GM12878 (cell line): ENCODE data around the gene ENAH. TPM values are rescaled to one million over a fixed set of nuclear protein-coding genes. Genes with fewer than 3 reads are reported as not detected.

Experiments used
- ATAC-seq: fragments of 200-7000 bp; cut with Tn5 transposase; 3 replicates; pipeline ENCODE4 v1.9.1; 2020; ENCODE audit warnings: mild to moderate bottlenecking, moderate library complexity
- BruUV-seq: library from RNA; stranded (reverse); fragments of 400-500 nt; replicated peaks from 2 replicates; lab custom pipeline; 2021; lab: Mats Ljungman, UMichigan
- CTCF ChIA-PET: fragments of 300-600 bp; sonication (Branson Sonifier 250); formaldehyde crosslinking; extraction: SDS; loops from one replicate; lab custom pipeline; 2021; ENCODE audit warnings: inconsistent platforms; lab: Yijun Ruan, JAX
- POLR2A ChIA-PET: fragments of 350-600 bp; formaldehyde crosslinking; extraction: SDS; loops from one replicate; lab custom pipeline; 2021; ENCODE audit warnings: inconsistent platforms; lab: Charles Lee
- RAD21 ChIA-PET: fragments of 300-600 bp; sonication (Branson Sonifier 250); formaldehyde crosslinking; loops from one replicate; lab custom pipeline; 2023; ENCODE audit warnings: antibody characterized with exemption; ENCODE audit not compliant: unreplicated experiment; lab: Charles Lee
- SMC1A ChIA-PET: fragments of 300-600 bp; sonication (Branson Sonifier 250); formaldehyde crosslinking; loops from one replicate; lab custom pipeline; 2023; ENCODE audit not compliant: unreplicated experiment, uncharacterized antibody; lab: Charles Lee
- DNase-seq: peaks from one replicate; pipeline ENCODE4 v3.0.0-alpha.2; 2011; ENCODE audit warnings: low read depth, low spot score
- FAIRE-seq: peaks from 3 replicates; lab custom pipeline; 2011; peaks lifted over from hg19 to GRCh38; lab: Jason Lieb, UNC
- H2AFZ ChIP-seq: 2 replicates; pipeline ENCODE4 v1.6.0; 2011; ENCODE audit warnings: low read depth, low read length, control low read depth; ENCODE audit not compliant: control insufficient read depth
- H3K27ac ChIP-seq: 2 replicates; pipeline ENCODE4 v1.5.1; 2011; ENCODE audit warnings: control low read depth; ENCODE audit not compliant: control insufficient read depth, insufficient read depth
- H3K27me3 ChIP-seq, 2 experiments: replicated peaks in 1 of 2; 2 replicates each; pipeline versions ENCODE4 v1.6.0 to v1.6.1; 2011; ENCODE audit warnings: low read length in 1 of 2; ENCODE audit not compliant: control insufficient read depth in 2 of 2, insufficient read depth in 2 of 2
- H3K36me3 ChIP-seq, 2 experiments: 2 replicates each; pipeline ENCODE4 v1.5.1; 2011; ENCODE audit warnings: low read length in 1 of 2; ENCODE audit not compliant: control insufficient read depth in 2 of 2, insufficient read depth in 2 of 2
- H3K4me1 ChIP-seq: 2 replicates; pipeline ENCODE4 v1.6.1; 2011; ENCODE audit warnings: mild to moderate bottlenecking, low read length, moderate library complexity, mixed read lengths; ENCODE audit not compliant: control insufficient read depth, insufficient read depth
- H3K4me2 ChIP-seq: 2 replicates; pipeline ENCODE4 v1.6.0; 2011; ENCODE audit warnings: control low read depth; ENCODE audit not compliant: control insufficient read depth, insufficient read depth
- H3K4me3 ChIP-seq: fragments of 200-600 bp; sonication (generic); 2 replicates; pipeline ENCODE4 v1.5.1; 2016
- H3K79me2 ChIP-seq: 2 replicates; pipeline ENCODE4 v1.6.0; 2011; ENCODE audit warnings: low read length; ENCODE audit not compliant: control insufficient read depth, insufficient read depth
- H3K9ac ChIP-seq: 2 replicates; pipeline ENCODE4 v1.8.0; 2011; ENCODE audit warnings: low read length, control low read depth, mixed read lengths; ENCODE audit not compliant: control insufficient read depth, insufficient read depth
- H3K9me3 ChIP-seq: replicated peaks from 3 replicates; pipeline ENCODE4 v1.5.1; 2011; ENCODE audit warnings: mild to moderate bottlenecking, low read length; ENCODE audit not compliant: control insufficient read depth, insufficient read depth
- H4K20me1 ChIP-seq: 2 replicates; pipeline ENCODE4 v1.6.0; 2011; ENCODE audit not compliant: control insufficient read depth, insufficient read depth
- ATF7 ChIP-seq: fragments of 450-650 bp; IDR thresholded peaks from 2 replicates; pipeline ENCODE4 v1.6.1; 2016; ENCODE audit warnings: low read depth, mild to moderate bottlenecking
- CHD2 ChIP-seq: IDR thresholded peaks from 2 replicates; pipeline ENCODE4 v1.6.1; 2011; ENCODE audit warnings: low read depth, low read length, improper control_type of control experiment, borderline replicate concordance
- CREB1 ChIP-seq: IDR thresholded peaks from 2 replicates; pipeline ENCODE4 v1.6.1; 2012; ENCODE audit warnings: low read depth, mild to moderate bottlenecking, inconsistent platforms
- ESRRA ChIP-seq: IDR thresholded peaks from 2 replicates; pipeline ENCODE4 v1.6.1; 2012; ENCODE audit warnings: mild to moderate bottlenecking, low read length, improper control_type of control experiment
- HCFC1 ChIP-seq: fragments of 150-350 bp; IDR thresholded peaks from 2 replicates; pipeline ENCODE4 v1.6.1; 2014; ENCODE audit warnings: low read length
- MYC ChIP-seq: IDR thresholded peaks from 2 replicates; pipeline ENCODE4 v1.6.1; 2011; ENCODE audit warnings: mild to moderate bottlenecking, low read length, moderate library complexity, inconsistent platforms; ENCODE audit not compliant: insufficient read depth, insufficient replicate concordance, insufficient read length, severe bottlenecking
- NBN ChIP-seq: fragments of 450-650 bp; IDR thresholded peaks from 2 replicates; pipeline ENCODE4 v1.6.1; 2016
- NFYB ChIP-seq: IDR thresholded peaks from 2 replicates; pipeline ENCODE4 v1.6.1; 2011; ENCODE audit warnings: low read depth, mild to moderate bottlenecking, low read length, improper control_type of control experiment, moderate library complexity; ENCODE audit not compliant: insufficient read depth
- NRF1 ChIP-seq: conservative IDR thresholded peaks from 2 replicates; pipeline ENCODE4 v1.6.1; 2011; ENCODE audit warnings: mild to moderate bottlenecking, low read depth, low read length, improper control_type of control experiment
- PML ChIP-seq: IDR thresholded peaks from 2 replicates; pipeline ENCODE4 v1.6.1; 2012; ENCODE audit warnings: low read length, inconsistent platforms
- POLR2AphosphoS5 ChIP-seq: IDR thresholded peaks from 2 replicates; pipeline ENCODE4 v1.6.1; 2011; ENCODE audit warnings: mild to moderate bottlenecking, low read length, inconsistent platforms
- RAD21 ChIP-seq: IDR thresholded peaks from 2 replicates; pipeline ENCODE4 v1.6.1; 2011; ENCODE audit warnings: mild to moderate bottlenecking, low read depth, low read length, moderate library complexity; ENCODE audit not compliant: insufficient read depth
- RCOR1 ChIP-seq: conservative IDR thresholded peaks from 2 replicates; pipeline ENCODE4 v1.6.1; 2012; ENCODE audit warnings: low read depth, low read length, improper control_type of control experiment
- SP1 ChIP-seq: IDR thresholded peaks from one replicate; pipeline ENCODE4 v1.6.1; 2011; ENCODE audit warnings: low read depth, low read length
- TAF1 ChIP-seq: IDR thresholded peaks from 2 replicates; pipeline ENCODE4 v1.6.1; 2011; ENCODE audit warnings: mild to moderate bottlenecking, low read depth, low read length, borderline replicate concordance
- WGBS: methylation state at CpG from one replicate; pipeline ENCODE4 v1.1.6; 2016; ENCODE audit warnings: low lambda C conversion rate; ENCODE audit not compliant: insufficient replicate concordance, insufficient coverage; ENCODE audit errors: missing lambda C conversion rate; 5-methylcytosine and 5-hydroxymethylcytosine counted together
- in situ Hi-C: fragments of 300-500 bp; cut with MboI; formaldehyde crosslinking; loops from 9 replicates; pipeline ENCODE4 v1.14.3; 2018; ENCODE audit warnings: mixed read lengths
- intact Hi-C: fragments of 100-400 bp; cut with micrococcal nuclease; formaldehyde crosslinking; loops from one replicate; pipeline ENCODE4 v1.14.2; 2022; ENCODE audit not compliant: unreplicated experiment
- polyA plus RNA-seq, 11 experiments: library from polyadenylated mRNA; depleted of rRNA in 4 of 11; unstranded in 6 of 11; stranded (reverse) in 5 of 11; fragments of >200 nt; fragmentation: Nextera tagmentation in 4 of 11; fragmentation: Illumina TruSeq in 1 of 11; extraction: Ambion mirVana in 4 of 11; extraction: Trizol in 1 of 11; gene quantifications; 1 replicate in 1 of 11; 2 replicates in 10 of 11; pipeline versions ENCODE4 v1.2.1 to v1.2.3, GENCODE V29; 2011 to 2016; ENCODE audit warnings: inconsistent platforms in 2 of 11, missing spikeins in 2 of 11, low read depth in 1 of 11
- total RNA-seq, 4 experiments: library from RNA; depleted of rRNA in 3 of 4; stranded (reverse); fragments of >200 nt in 3 of 4; fragmentation: Illumina TruSeq in 1 of 4; extraction: Trizol in 1 of 4; gene quantifications; 2 replicates each; pipeline versions ENCODE4 v1.2.1 to v1.2.3, GENCODE V29; 2013 to 2021
- TF ChIP-seq, protein P1 (sequence below): fragments of 450-650 bp; conservative IDR thresholded peaks from 2 replicates; pipeline ENCODE4 v1.6.1; 2017; ENCODE audit warnings: mild to moderate bottlenecking, moderate library complexity
- TF ChIP-seq, protein P2 (sequence below): IDR thresholded peaks from 2 replicates; pipeline ENCODE4 v1.6.1; 2011; ENCODE audit warnings: borderline replicate concordance, low read depth, mild to moderate bottlenecking, moderate library complexity, mixed read lengths, low read length; ENCODE audit not compliant: insufficient read depth; ENCODE audit errors: extremely low read length

The ENAH gene
- total and polyA plus RNA-seq, 10 of the 15 experiments (the other 5 are each of a cell fraction or from before 2014, with no cell fraction given), result under 0.01 to 0.62 (median 0.06) TPM; not detected in 5

DNA sequence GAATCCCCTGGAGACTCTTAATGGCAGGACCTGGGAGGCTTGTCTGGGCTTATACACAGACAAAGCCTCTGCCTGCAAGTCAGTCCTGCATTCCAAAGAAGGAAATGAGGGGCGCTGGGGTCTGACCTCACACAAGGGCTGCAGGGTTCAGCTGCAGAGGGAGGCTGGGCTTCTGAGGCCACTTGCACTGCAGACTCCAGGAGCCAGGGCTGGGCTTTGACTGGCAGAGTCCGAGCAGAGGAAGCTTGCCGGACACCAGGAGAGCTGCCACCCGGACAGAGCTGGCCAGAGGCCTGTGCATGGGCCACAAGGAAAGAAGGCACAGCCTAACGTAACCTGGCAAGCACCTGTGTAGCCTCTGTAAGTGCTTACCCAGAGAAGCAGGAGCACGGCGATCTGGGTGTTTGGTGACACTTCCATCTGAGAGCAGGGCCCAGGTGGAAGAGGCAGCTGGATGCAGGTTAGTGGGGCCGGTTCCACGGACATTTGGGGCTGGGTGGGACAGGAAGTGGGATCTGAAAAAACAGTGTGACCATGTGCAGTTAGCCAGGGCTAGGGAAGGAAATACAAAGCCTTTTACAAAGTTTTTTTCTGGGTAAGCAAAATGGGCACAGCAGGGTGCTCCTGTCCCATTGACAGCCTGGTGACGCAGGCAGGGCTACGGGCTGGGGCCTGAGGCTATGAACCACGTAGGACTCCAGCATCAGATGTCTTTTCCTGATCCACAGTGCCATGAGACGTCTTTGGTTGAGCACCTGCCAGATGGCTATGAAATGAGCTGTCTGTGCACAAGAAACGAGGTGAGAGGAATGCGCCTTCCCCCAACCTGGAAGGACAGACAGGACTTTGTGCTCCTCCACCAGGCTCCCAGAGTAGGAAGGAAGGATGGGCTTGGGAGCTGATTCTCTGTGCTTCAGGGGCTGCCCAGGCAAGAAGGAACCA, 187.8 kb downstream of the ENAH start (continued):
- no peak for TF ChIP-seq ATF7
- TF ChIP-seq NRF1, result no peak
- no peak for TF ChIP-seq CREB1
- no peak for TF ChIP-seq HCFC1

DNA sequence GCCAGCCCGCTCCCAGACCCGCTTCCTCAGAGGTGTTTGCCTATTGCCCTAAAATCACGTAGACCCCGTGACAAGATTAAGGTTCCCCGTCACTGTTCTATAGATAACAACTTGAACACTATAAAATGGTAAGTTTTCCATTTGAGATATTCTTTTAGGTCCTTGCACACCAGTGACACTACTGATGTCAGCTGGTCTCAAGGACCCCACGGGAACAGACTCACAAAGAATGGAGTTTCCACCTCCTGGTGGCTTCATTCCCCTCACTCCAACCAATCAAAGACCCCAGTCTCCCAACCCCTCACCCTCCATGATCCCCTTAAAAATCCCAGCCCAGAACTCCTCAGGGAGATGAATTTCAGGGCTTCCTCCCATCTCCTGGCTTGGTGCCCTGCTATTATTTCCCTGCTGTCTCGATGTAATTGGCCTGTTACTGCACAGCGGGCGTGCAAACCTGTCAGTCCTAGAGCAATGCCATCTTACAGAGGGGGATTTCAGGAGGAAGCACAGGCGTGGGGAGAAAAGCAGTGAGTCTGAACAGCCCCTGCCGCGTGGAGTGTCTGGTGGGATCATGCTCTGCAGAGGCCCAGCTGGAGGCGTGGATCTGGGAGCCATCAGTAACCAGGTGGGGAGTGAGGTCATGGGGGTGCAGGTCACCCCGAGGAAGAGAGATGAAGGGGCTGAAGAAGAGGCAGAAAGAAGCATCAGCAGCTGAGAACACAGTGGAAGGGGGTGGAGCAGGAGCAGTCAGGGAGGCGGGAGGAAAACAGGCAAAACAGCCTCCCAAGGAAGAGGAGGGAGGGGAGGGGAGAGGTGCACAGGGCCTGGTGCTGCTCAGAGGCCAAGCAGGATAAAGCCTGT, 190.0 kb downstream of the ENAH start:
- no peak overlapping the region for H3K4me2 ChIP-seq
- H3K4me3 ChIP-seq, result no peak overlapping the region
- no peaks in the 10 kb centered on the region for H3K9me3 ChIP-seq
- in situ Hi-C loops, result no loop called here
- intact Hi-C loops, result no loop called here
- CTCF ChIA-PET, result interaction anchor here (0.6 to 1.1 kb wide), 2 partner anchors 12 to 392 kb away, joined by 3 read pairs; no protein-coding TSS in a partner anchor
- H2AFZ ChIP-seq, result no peak overlapping the region
- RAD21 ChIA-PET, result no interaction called here
- peaks cover 7% of the 10 kb centered on the region; the same call in 1 of the 2 replicates for H3K4me1 ChIP-seq
- ATAC-seq, result no peak
- H3K27me3 ChIP-seq, result no peaks in the 10 kb centered on the region
- H3K79me2 ChIP-seq, result no peaks in the 10 kb centered on the region
- no peaks in the 10 kb centered on the region for H4K20me1 ChIP-seq
- H3K9ac ChIP-seq, result no peak overlapping the region
- BruUV-seq, result no TSS peak
- H3K36me3 ChIP-seq, result no peaks in the 10 kb centered on the region
- H3K27ac ChIP-seq, result no peak overlapping the region
- FAIRE-seq, result no peak
- SMC1A ChIA-PET, result no interaction called here
- DNase-seq, result no peak
- POLR2A ChIA-PET, result no interaction called here
- WGBS, result 45% methylated on average over 15 of the region's 15 CpGs
- TF ChIP-seq MYC, result no peak
- TF ChIP-seq NBN, result no peak
- TF ChIP-seq ESRRA, result no peak
- TF ChIP-seq RAD21, result no peak
- no peak for TF ChIP-seq SP1
- TF ChIP-seq, protein P1, sequence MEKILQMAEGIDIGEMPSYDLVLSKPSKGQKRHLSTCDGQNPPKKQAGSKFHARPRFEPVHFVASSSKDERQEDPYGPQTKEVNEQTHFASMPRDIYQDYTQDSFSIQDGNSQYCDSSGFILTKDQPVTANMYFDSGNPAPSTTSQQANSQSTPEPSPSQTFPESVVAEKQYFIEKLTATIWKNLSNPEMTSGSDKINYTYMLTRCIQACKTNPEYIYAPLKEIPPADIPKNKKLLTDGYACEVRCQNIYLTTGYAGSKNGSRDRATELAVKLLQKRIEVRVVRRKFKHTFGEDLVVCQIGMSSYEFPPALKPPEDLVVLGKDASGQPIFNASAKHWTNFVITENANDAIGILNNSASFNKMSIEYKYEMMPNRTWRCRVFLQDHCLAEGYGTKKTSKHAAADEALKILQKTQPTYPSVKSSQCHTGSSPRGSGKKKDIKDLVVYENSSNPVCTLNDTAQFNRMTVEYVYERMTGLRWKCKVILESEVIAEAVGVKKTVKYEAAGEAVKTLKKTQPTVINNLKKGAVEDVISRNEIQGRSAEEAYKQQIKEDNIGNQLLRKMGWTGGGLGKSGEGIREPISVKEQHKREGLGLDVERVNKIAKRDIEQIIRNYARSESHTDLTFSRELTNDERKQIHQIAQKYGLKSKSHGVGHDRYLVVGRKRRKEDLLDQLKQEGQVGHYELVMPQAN, result no peak
- TF ChIP-seq POLR2AphosphoS5, result no peak
- no peak for TF ChIP-seq PML
- no peak for TF ChIP-seq RCOR1
- TF ChIP-seq, protein P2, sequence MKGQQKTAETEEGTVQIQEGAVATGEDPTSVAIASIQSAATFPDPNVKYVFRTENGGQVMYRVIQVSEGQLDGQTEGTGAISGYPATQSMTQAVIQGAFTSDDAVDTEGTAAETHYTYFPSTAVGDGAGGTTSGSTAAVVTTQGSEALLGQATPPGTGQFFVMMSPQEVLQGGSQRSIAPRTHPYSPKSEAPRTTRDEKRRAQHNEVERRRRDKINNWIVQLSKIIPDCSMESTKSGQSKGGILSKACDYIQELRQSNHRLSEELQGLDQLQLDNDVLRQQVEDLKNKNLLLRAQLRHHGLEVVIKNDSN, result no peak
- no peak for TF ChIP-seq TAF1
- TF ChIP-seq CHD2, result no peak
- no peak for TF ChIP-seq NFYB
